Glutamatergic neuron (in vitro differentiated cells): Measurements from ENCODE around the gene OGFOD3. TPM values are rescaled to one million over a fixed set of nuclear protein-coding genes. Genes with fewer than 3 reads are reported as not detected.
A peak's percentile ranks its signal among the peaks of the same experiment; 100 is the strongest.
"Not testable (repeated sequence)": the region's sequence is repeated elsewhere in the genome, so short reads cannot be mapped to it uniquely, and the experiment has no call there.

ENCODE experiments used
- DNase-seq: peaks from one replicate; pipeline ENCODE4 v3.0.0; 2022
- H3K27ac Mint-ChIP-seq: one replicate; pipeline ENCODE4 v1.8.0; 2020; ENCODE audit warnings: mild to moderate bottlenecking, mixed read lengths, inconsistent platforms; ENCODE audit not compliant: unreplicated experiment
- H3K27me3 Mint-ChIP-seq: one replicate; pipeline ENCODE4 v1.8.0; 2020; ENCODE audit warnings: mild to moderate bottlenecking, moderate library complexity, mixed read lengths, inconsistent platforms; ENCODE audit not compliant: unreplicated experiment
- H3K36me3 Mint-ChIP-seq: one replicate; pipeline ENCODE4 v1.8.0; 2020; ENCODE audit warnings: mild to moderate bottlenecking, mixed read lengths, inconsistent platforms; ENCODE audit not compliant: unreplicated experiment
- H3K4me1 Mint-ChIP-seq: one replicate; pipeline ENCODE4 v1.8.0; 2020; ENCODE audit warnings: mild to moderate bottlenecking, low read depth, mixed read lengths, inconsistent platforms; ENCODE audit not compliant: unreplicated experiment
- H3K4me3 Mint-ChIP-seq: one replicate; pipeline ENCODE4 v1.8.0; 2020; ENCODE audit warnings: mild to moderate bottlenecking, mixed read lengths, inconsistent platforms; ENCODE audit not compliant: unreplicated experiment
- H3K9me3 Mint-ChIP-seq: one replicate; pipeline ENCODE4 v1.8.0; 2020; ENCODE audit warnings: mild to moderate bottlenecking, moderate library complexity, mixed read lengths, inconsistent platforms; ENCODE audit not compliant: unreplicated experiment
- CTCF ChIP-seq: fragments of 200-600 bp; sonication (generic); IDR thresholded peaks from one replicate; pipeline ENCODE4 v1.5.0; 2021; ENCODE audit not compliant: partially characterized antibody, unreplicated experiment
- total RNA-seq: library from RNA; stranded (reverse); fragmentation: NEBNext Ultra II Directional; extraction: Animal tissue kit (Norgen Biotek cat#: 25700); gene quantifications from one replicate; pipeline ENCODE4 v1.2.1, GENCODE V29; 2021; ENCODE audit not compliant: unreplicated experiment

The OGFOD3 gene
- total RNA-seq, 1 donor from 2014 or later: 23.0 TPM

GRCh38 chr17:82457929-82458178 lies 39.5 kb upstream of the OGFOD3 start:
- DNase-seq: no peak
- Mint-ChIP-seq H3K27ac (peak overlapping the region; percentile 98), H3K27me3 (peaks cover 3% of the 10 kb centered on the region), H3K4me1 (peaks cover 9% of the 10 kb centered on the region), H3K4me3 (peak overlapping the region; percentile 86), H3K9me3 (peaks cover 11% of the 10 kb centered on the region), H3K36me3 (no peaks in the 10 kb centered on the region)
- no peak for TF ChIP-seq CTCF

- no peaks in the 10 kb centered on the region for H3K36me3 Mint-ChIP-seq
- DNase-seq: no peak
- peak overlapping the region; percentile 86 for H3K4me3 Mint-ChIP-seq
- H3K9me3 Mint-ChIP-seq: peaks cover 11% of the 10 kb centered on the region
- no peaks in the 10 kb centered on the region for H3K27me3 Mint-ChIP-seq
- TF ChIP-seq CTCF: no peak
- peak overlapping the region; percentile 98 for H3K27ac Mint-ChIP-seq
- peaks cover 6% of the 10 kb centered on the region for H3K4me1 Mint-ChIP-seq
These were observed 38.9 kb upstream of the OGFOD3 start for GRCh38 chr17:82457073-82457928.

GRCh38 chr17:82453706-82454105 lies 35.3 kb upstream of the OGFOD3 start:
- not testable (repeated sequence) for H3K4me3 Mint-ChIP-seq, H3K36me3 Mint-ChIP-seq, H3K27me3 Mint-ChIP-seq, H3K27ac Mint-ChIP-seq, DNase-seq
- H3K4me1 Mint-ChIP-seq: peaks cover 12% of the 10 kb centered on the region
- peaks cover 12% of the 10 kb centered on the region for H3K9me3 Mint-ChIP-seq

- peaks cover 12% of the 10 kb centered on the region for H3K9me3 Mint-ChIP-seq
- H3K27ac Mint-ChIP-seq, H3K27me3 Mint-ChIP-seq, DNase-seq, H3K36me3 Mint-ChIP-seq, H3K4me3 Mint-ChIP-seq: not testable (repeated sequence)
- peaks cover 12% of the 10 kb centered on the region for H3K4me1 Mint-ChIP-seq
These were observed 34.8 kb upstream of the OGFOD3 start for GRCh38 chr17:82453151-82453550.

- H3K9me3 Mint-ChIP-seq: peaks cover 6% of the 10 kb centered on the region
- no peak for DNase-seq
- no peak overlapping the region for H3K4me3 Mint-ChIP-seq
- H3K36me3 Mint-ChIP-seq: no peaks in the 10 kb centered on the region
- TF ChIP-seq CTCF: no peak
- H3K27me3 Mint-ChIP-seq: peaks cover 8% of the 10 kb centered on the region
- H3K4me1 Mint-ChIP-seq: peaks cover 6% of the 10 kb centered on the region
- H3K27ac Mint-ChIP-seq: no peak overlapping the region
These were observed 33.8 kb upstream of the OGFOD3 start for GRCh38 chr17:82452162-82452561.

GRCh38 chr17:82450357-82451106 lies 32.1 kb upstream of the OGFOD3 start, which contains the start of gene CYBC1:
TSS of gene CYBC1 (minus strand) at chr17:82450752. CDS start at chr17:82449254, 1,498 bp downstream.
- Mint-ChIP-seq H3K27me3 (peaks cover 9% of the 10 kb centered on the region), H3K4me3 (peak within 1 kb of the TSS; percentile 90), H3K36me3 (no peaks in the 10 kb centered on the region), H3K9me3 (peaks cover 5% of the 10 kb centered on the region), H3K4me1 (peaks cover 6% of the 10 kb centered on the region), H3K27ac (peak within 1 kb of the TSS; percentile 59)
- peak; percentile 94 for DNase-seq
- TF ChIP-seq CTCF: no peak
